ENCODE measurements around the gene ELAVL4.

ELAVL4 gene

GRCh38 chr1:50209749-50210148 lies 101.0 kb downstream of the ELAVL4 start:
- DNase-seq (ENCODE audit: low read depth), result no peak
- no peak for TF ChIP-seq CTCF (conservative IDR thresholded peaks at IDR 0.05; ENCODE audit: low read length)
- H3K4me3 ChIP-seq (ENCODE audit: low read length), result no peak overlapping the region

- no peak for TF ChIP-seq CTCF (conservative IDR thresholded peaks at IDR 0.05; ENCODE audit: low read length)
- H3K4me3 ChIP-seq (ENCODE audit: low read length), result no peak overlapping the region
- no peak for DNase-seq (ENCODE audit: low read depth)
Observed at GRCh38 chr1:50213505-50213904, 104.8 kb downstream of the ELAVL4 start.

DNA sequence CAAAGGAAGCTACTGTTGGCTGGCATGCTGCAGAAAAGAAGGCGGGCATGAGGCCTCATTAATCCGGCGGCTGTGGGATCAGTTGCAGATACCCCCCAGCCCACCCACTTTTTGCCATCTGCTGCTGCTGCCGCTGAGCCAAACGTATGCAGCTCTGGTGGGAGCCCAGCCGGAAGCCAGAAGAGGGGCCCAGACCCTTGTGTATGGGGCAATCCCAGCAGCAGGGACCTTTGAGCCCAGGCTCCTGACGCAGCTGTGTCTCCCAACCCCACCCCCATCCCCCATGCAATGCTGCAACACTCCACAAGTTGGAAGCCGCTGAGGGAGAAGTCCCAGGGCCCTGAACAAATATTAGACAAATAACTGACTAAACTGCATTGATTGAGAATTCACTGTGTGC lies 106.0 kb downstream of the ELAVL4 start:
- DNase-seq (ENCODE audit: low read depth), result no peak
- H3K4me3 ChIP-seq (ENCODE audit: low read length), result no peak overlapping the region
- no peak for TF ChIP-seq CTCF (conservative IDR thresholded peaks at IDR 0.05; ENCODE audit: low read length)

DNA sequence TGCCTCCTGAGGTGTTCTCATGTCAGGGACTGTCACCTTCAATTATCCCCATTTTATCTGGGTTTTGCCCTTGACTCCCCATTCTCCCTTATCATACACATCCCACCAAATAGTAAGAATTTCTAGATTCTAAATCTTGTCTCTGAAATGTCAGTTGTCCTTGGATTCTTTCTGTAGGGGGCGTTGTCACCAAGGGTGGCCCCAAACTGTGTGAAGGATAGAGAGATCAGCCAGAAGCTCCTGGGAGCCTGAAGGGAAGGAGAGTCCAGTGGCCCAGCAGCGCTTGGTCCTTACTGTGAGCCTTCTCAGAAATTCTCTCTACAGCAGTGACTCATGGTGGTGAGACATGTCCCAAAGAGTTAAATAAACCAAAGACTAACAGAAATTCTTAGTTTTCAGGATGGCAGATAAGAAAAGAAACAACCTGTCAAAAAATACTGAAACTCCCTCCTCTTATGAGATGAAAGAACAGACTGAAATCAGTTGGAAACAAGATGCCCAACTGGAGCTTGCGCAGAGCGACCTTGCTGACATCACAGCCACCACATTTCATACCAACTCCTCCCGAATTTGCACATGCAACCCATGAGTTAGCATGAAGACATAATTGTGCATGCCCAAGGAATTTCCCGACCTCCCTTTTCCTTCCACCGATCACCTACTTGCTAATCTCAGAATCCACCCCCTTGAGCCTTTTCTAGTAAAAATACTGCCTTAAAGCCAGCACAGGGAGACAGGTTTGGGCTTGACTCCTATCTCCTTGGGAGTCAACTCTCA lies 109.8 kb downstream of the ELAVL4 start:
- DNase-seq (ENCODE audit: low read depth), result no peak
- TF ChIP-seq CTCF (conservative IDR thresholded peaks at IDR 0.05; ENCODE audit: low read length), result no peak
- no peak overlapping the region for H3K4me3 ChIP-seq (ENCODE audit: low read length)

- no peak overlapping the region for H3K4me3 ChIP-seq (ENCODE audit: low read length)
- no peak for DNase-seq (ENCODE audit: low read depth)
- no peak for TF ChIP-seq CTCF (conservative IDR thresholded peaks at IDR 0.05; ENCODE audit: low read length)
Observed at GRCh38 chr1:50228871-50229384, 120.2 kb downstream of the ELAVL4 start.

DNA sequence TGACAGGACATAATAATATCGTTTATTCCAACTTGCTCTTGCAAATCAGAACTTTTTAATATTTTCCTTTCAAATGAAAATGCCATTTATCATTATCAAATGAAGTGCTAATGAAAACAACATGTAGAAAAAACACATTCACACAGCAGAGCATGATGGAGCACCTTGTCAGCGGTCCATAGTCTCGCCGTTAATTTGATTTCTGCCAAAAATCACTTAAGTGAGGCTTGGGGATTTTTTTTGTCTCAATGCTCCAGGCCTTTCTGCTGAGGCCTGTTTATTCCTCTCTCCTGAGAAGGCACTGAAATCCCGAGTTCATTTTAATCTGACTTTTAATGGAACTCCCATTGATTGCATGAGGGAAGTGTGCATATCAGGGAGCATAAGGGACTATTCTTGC lies 122.5 kb downstream of the ELAVL4 start:
- DNase-seq (ENCODE audit: low read depth), result no peak
- no peak for TF ChIP-seq CTCF (conservative IDR thresholded peaks at IDR 0.05; ENCODE audit: low read length)
- H3K4me3 ChIP-seq (ENCODE audit: low read length), result no peak overlapping the region

DNA sequence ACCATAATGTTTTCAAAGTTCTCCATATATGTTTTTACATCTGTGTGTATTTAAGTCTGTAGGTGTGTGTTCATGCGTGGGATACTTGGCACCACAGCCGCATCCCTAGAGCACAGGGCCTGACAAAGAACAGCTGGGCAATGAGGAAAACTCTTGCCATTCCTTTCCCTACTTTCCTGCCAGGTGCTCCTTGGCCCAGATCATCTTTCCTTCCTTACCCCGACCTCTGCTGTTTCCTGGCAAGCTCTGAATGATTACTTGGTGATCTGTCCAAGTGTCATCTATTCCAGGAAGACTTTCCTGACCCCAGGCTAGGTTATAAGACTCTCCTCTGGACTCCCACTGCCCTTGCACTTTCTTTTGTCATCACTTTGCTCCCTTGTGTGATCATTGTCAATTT lies 123.6 kb downstream of the ELAVL4 start:
- H3K4me3 ChIP-seq (ENCODE audit: low read length), result no peak overlapping the region
- no peak for TF ChIP-seq CTCF (conservative IDR thresholded peaks at IDR 0.05; ENCODE audit: low read length)
- DNase-seq (ENCODE audit: low read depth), result no peak
